SIG-M5 treated with dmso at 0.1 percent for 504 hours (cell line): ENCODE results near the gene CCR7.
A peak's percentile ranks its signal among the peaks of the same experiment; 100 is the strongest.

Source experiments
- DNase-seq: peaks from one replicate; lab custom pipeline; 2025; ENCODE audit not compliant: unreplicated experiment; lab: John Stamatoyannopoulos, UW

CCR7 gene

DNA sequence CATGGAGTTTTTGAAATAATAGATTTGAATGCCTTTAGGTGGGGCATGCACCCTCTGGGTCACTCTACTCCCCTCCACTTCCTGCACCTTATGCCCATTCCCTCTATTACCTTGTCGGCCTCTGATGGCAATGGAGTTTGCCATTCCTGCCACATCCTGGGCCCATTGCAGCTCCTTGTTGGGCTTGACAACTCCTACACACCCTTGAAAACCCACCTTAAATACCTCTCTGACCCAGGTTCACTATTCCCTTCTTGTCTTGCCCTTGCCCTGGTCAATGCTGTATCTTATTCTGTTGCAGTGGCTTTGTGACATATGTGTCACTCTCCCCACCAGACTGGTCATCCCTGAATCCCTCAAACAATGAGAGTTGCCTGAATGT lies 2.4 kb downstream of the CCR7 start:
- DNase-seq: no peak

DNA sequence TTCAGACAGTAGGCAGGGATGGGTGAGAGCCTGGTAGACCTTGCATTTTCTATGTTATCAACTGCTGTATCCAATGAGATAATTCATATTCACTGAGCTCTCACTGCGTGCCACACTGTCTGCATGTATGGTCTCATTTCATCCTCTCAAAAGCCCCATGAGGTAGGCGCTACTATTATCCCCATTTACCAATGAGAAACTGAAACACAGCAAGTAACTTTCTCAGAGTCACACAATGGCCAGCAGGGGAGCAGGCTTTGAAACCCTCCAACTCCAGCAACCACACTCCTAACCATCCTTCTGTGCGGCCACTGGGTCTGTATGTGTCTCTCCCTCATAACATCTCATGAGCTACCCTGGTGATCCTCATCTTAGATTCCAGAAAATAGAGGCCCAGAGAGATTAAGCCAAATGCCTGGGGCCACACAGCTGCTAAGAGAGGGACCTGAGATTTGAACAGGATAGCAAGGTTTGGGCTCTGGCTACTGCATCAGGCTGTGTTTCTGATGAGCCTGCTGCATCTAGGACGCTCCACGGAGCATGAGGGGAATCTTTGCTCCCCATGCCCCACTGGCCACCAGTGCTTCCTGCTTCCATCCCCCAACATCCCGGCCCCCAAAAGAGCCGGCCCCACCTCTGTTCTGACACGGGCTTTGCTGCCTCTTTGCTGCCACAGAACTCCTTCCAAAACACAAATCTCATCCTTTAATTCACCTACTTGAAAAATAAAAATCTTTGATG lies 3.2 kb downstream of the CCR7 start:
- peak; percentile 10 for DNase-seq

DNA sequence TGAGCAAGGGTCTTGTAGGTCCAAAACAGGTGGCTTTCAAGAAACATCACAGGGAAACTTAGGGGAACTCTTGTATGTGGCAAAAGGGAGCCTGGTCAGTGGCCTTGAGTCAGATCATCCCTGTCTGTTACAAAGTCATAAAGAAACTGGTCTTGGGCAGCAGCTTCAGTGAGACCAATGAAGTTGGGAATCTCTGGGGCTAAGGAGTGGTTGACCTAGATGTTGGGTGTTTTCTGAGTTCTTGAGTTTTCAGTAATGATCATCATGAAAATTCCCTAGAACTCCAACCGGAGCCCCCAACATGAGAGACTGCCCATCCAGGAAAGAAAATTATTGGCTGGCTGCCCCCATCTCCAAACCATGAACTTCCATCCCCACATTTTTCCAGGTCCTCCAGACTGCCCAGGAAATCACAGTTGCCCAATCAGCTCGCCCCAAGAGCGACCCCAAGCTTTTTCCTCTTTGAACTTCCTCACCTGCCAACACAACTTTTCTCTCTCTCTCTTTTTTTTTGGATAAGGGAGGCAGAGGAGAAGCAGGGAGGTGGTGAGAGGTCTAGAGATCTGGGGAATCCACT lies 3.9 kb downstream of the CCR7 start:
- no peak for DNase-seq

GRCh38 chr17:40560592-40561293 lies 4.5 kb downstream of the CCR7 start:
- peak; percentile 95 for DNase-seq

GRCh38 chr17:40559954-40560591 lies 5.2 kb downstream of the CCR7 start:
- peak; percentile 73 for DNase-seq

DNA sequence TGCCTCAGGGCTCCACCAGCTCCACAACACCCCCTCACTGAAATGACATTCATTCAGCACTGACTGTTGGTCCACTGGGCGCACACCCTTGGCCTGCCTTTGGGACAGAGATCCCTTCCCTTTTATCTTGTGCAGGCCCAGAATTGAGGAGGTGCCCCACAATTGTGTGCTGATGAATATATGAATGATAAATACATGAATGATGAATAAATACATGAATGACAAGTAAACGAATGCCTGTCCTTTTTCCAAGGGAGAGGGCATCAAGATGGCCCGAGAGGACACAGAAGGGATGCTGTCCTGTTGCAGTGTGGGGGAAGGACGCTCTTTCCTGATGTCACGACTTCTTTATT lies 5.7 kb downstream of the CCR7 start:
- DNase-seq: no peak

DNA sequence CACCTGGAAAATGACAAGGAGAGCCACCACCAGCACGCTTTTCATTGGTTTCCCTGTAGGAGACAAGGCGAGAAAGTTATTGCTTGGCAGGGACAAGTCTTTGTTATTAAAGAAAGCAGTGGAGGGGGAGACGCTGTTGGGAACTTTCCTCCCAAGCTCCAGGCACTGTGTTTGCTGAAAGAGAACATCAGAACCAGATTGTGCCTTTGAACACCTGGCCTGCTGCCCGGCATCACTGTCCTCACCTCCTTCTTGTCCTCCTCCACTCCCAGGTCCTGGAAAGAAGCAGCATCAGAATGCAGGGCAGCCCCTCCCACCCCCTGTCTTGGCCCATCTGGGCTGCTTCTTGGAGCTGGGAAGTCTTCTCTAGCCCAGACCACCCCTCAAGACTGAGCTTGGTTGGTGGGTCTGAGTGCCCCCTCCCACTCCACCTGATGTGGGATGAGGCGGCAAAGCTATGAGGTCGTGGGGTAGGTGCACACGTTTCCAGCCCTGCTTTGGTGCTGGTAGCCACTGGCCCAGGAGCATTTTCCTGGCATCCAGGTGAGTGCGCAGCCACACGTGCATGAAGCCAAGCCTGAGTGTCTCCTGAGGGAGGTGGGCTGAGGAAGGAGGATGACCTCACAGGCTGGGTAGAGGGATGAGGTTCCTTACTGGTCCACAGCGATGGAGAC lies 6.2 kb downstream of the CCR7 start:
- no peak for DNase-seq

DNA sequence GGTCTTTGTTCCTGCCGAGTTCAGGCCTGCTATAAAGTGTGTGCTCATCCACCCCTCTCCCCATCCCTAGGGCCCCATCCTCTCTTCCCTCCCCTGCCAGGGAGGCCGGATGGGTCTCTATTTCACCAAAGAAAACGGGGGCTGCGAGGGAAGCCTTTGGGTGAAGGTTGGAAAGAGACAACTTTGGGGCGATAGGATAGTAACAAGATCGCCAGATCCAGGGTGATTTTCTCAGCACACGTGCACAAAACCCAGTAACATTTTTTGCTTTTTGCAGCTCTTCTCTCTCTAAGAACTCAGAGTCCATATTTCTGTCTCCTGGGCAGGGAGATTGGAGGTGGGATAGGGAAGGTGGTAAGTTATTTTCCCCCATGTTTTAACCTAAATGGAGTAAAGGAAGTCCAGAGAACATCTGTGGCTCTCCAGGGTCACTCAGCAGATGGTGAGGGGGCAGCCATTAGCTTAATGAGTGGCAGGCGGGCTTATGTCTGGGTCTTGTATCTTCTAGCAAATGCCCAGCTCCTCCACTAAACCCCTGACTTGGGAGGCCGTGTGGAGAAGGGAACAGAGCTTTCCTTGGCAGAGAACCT lies 6.9 kb downstream of the CCR7 start:
- DNase-seq: no peak

DNA sequence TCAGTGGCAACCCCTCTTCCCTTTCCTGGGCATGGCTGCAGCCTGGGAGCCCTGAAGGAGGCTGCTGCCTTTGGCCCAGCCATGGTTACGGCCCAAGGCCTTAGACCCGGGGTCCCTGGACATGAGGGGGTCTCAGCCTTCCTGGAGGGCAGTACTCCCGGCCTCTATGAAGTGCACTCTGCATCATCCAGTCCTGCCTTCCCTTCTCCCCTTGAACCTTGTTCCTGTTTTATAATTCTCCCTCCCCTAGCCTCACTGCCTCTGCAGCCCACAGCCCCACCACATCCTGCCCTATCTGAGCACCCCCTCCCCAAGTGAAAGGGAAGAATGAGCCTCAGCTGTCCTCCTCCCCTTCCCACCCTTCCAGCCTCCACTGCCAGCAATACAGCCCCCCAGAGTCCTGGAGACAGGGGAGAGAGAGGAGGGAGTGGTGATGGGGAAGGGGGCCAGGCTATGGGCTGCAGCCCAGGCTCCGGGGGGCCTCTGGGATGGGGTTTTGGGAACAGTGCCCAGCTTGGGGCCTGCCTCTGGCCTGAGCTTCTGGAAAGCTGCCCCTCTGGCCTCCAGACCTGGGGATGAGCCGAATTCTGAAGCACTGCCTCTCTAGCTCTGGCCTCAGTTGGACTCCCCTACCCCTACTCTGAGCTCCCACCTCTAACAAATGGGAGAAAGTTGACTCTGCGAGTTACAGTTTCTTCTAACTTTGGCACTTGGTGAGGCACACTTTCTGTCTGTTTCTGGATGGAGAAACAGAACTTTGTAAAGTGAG lies 7.6 kb downstream of the CCR7 start:
- DNase-seq: no peak

DNA sequence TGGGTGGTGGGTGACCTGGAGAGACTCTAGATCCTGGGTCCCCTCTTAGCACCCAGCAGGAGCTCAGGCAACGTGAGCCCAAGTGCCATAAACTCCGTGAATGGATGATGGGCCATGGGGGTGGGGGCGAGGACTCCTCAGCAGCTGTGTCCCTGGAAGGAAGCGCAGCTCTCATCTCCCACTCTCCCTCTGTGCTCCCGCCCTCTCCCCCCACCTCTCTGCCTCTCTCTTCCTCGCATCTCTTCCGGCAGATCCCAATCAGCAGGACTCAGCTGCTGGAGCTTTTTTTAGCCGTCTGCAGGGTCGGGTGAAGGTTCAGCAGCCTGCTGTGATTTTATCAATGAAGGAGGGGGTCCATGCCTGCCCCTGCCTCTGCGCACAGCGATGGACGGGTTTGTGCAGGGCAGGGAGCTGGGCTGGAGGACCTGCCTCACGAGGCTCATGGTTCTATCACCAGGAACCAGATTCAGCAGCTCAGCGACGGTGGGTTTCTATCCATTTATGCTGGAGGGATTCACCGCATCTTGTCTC lies 8.3 kb downstream of the CCR7 start:
- no peak for DNase-seq

DNA sequence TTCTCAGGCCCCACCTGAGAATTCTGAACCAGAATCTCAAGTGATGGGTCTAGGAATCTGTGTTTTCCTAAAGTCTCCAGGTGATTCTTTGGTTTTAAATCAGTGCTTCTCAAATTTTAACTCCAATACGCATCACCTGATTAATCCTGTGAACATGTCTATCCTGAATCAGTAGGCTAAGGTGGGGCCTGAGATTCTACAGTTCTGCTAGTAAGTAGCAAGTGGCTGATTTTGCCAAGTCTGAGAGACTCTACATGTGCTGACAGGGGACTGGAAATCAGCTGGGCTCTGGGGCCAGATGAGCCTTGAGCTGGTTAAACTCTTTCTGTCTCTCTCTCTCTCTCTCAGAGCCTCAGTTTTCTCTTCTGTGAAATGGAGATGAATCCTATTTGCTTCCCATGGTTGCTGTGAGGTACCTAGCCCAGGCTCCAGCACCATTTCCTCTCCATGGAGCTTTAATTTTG lies 9.0 kb downstream of the CCR7 start:
- no peak for DNase-seq

- DNase-seq: no peak
These were observed 9.7 kb downstream of the CCR7 start for GRCh38 chr17:40555296-40556190.

- DNase-seq: no peak
These were observed 10.5 kb downstream of the CCR7 start for GRCh38 chr17:40554646-40555295.

GRCh38 chr17:40553694-40554534 lies 11.4 kb downstream of the CCR7 start:
- peak; percentile 53 for DNase-seq

DNA sequence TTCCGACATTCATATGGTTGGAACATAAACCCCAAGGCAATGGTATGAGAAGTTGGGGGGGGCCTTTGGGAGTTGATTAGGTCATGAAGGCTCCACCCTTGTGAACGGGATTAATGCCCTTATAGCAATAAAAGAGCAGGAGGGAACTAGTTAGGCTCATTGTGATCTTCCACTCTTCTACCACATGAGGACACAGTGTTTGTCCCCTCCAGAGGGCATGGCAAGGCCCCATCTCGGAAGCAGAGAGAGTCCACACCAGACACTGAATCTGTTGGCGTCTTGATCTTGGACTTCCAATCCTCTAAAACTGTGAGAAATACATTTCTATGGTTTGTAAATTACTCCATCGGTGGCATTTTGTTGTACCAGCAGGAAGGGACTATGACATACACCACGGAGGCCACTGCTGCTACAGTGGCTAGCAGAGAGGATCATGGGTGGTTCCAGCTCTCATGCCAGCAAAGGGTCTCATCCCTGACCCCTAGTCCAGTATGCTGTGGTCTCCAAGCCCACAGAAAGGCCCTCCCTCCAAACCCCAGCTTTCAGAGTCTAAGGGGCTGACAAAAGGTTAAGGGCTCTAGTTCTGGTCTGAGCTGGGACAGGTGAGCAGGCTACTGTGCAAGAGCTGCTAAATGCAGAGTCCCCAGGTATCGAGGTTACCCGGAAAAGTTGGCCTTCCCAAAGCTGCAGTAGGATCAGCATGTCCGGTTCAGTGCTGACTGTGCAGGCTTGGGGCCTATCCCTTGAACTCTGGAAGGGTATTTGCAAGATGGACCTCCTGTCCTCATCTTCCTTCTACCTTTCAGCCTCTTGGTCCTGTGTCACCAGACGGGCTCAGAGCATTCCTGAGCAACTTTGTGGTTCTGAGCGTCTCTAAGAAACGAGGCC lies 12.2 kb downstream of the CCR7 start:
- no peak for DNase-seq
